Suprapubic skin (tissue), 4 donors: ENCODE measurements around the gene LDLR. TPM values are rescaled to one million over a fixed set of nuclear protein-coding genes. Genes with fewer than 3 reads are reported as not detected.

Source experiments
- DNase-seq, 2 donors: peaks; one replicate each; pipeline ENCODE4 v3.0.0-alpha.2; 2019; ENCODE audit warnings: low spot score in 2 of 2
- H3K27ac ChIP-seq: fragments of 200-600 bp; sonication (generic); one replicate; pipeline ENCODE4 v1.5.1; 2019
- H3K27me3 ChIP-seq: fragments of 200-600 bp; sonication (generic); one replicate; pipeline ENCODE4 v1.5.1; 2019
- H3K36me3 ChIP-seq: fragments of 200-600 bp; sonication (generic); one replicate; pipeline ENCODE4 v1.5.1; 2019
- H3K4me1 ChIP-seq: fragments of 200-600 bp; sonication (generic); one replicate; pipeline ENCODE4 v1.5.1; 2019
- H3K4me3 ChIP-seq: fragments of 200-600 bp; sonication (generic); one replicate; pipeline ENCODE4 v1.5.1; 2019; ENCODE audit warnings: mild to moderate bottlenecking
- H3K9me3 ChIP-seq: fragments of 200-600 bp; sonication (generic); one replicate; pipeline ENCODE4 v1.5.1; 2019
- CTCF ChIP-seq, 2 donors: fragments of 200-600 bp in 1 of 2; fragments of 450-650 bp in 1 of 2; sonication (generic) in 1 of 2; IDR thresholded peaks; one replicate each; pipeline ENCODE4 v1.5.1; 2016 to 2019; ENCODE audit warnings: antibody characterized with exemption in 2 of 2, mild to moderate bottlenecking in 1 of 2, moderate library complexity in 1 of 2
- EP300 ChIP-seq: sonication (generic); formaldehyde crosslinking; IDR thresholded peaks from one replicate; pipeline ENCODE4 v1.6.1; 2017; ENCODE audit warnings: antibody characterized with exemption
- POLR2A ChIP-seq, 2 donors: fragments of 450-650 bp; IDR thresholded peaks; one replicate each; pipeline ENCODE4 v1.6.1; 2017; ENCODE audit warnings: antibody characterized with exemption in 2 of 2, mild to moderate bottlenecking in 2 of 2, moderate library complexity in 2 of 2
- POLR2AphosphoS5 ChIP-seq, 3 donors: sonication (generic); formaldehyde crosslinking; IDR thresholded peaks; one replicate each; pipeline ENCODE4 v1.6.1; 2017; ENCODE audit warnings: antibody characterized with exemption in 3 of 3
- WGBS: methylation state at CpG from one replicate; pipeline ENCODE4 v1.1.5; 2018; 5-methylcytosine and 5-hydroxymethylcytosine counted together
- total RNA-seq, 4 donors: library from RNA; depleted of rRNA; stranded (reverse); fragments of >200 nt; gene quantifications; one replicate each; pipeline ENCODE4 v1.1.0, GENCODE V29; 2016

LDLR gene
- total RNA-seq, 4 donors from 2014 or later: 48.1 to 174 (median 119) TPM

GRCh38 chr19:11111117-11111770, 22.0 kb downstream of the LDLR start:
- peaks cover 95% of the 10 kb centered on the region for H3K36me3 ChIP-seq
- H3K27me3 ChIP-seq: no peaks in the 10 kb centered on the region
- TF ChIP-seq EP300 (no peak), POLR2AphosphoS5 (IDR thresholded peaks at IDR 0.05) (no peak), POLR2A (IDR thresholded peaks at IDR 0.05) (no peak), CTCF (IDR thresholded peaks at IDR 0.05) (no peak)

GRCh38 chr19:11111771-11112144, 22.5 kb downstream of the LDLR start:
- peaks cover 95% of the 10 kb centered on the region for H3K36me3 ChIP-seq

More at GRCh38 chr19:11111117-11111770, 22.0 kb downstream of the LDLR start:
- no peak overlapping the region for H3K4me3 ChIP-seq
- DNase-seq: no peak
- no peaks in the 10 kb centered on the region for H3K9me3 ChIP-seq
- H3K27ac ChIP-seq: no peak overlapping the region
- no peaks in the 10 kb centered on the region for H3K4me1 ChIP-seq
- WGBS: 82% methylated on average over 13 of the region's 15 CpGs

GRCh38 chr19:11113140-11113708, 24.0 kb downstream of the LDLR start:
- Histone ChIP-seq H3K27me3 (no peaks in the 10 kb centered on the region), H3K36me3 (peaks cover 97% of the 10 kb centered on the region), H3K4me3 (no peak overlapping the region), H3K9me3 (no peaks in the 10 kb centered on the region), H3K4me1 (no peaks in the 10 kb centered on the region), H3K27ac (no peak overlapping the region)
- DNase-seq: no peak
- TF ChIP-seq CTCF (IDR thresholded peaks at IDR 0.05) (no peak), EP300 (no peak), POLR2A (IDR thresholded peaks at IDR 0.05) (no peak), POLR2AphosphoS5 (IDR thresholded peaks at IDR 0.05) (no peak)
- WGBS: 96% methylated on average over 18 of the region's 27 CpGs

More at GRCh38 chr19:11111771-11112144, 22.5 kb downstream of the LDLR start:
- no peak overlapping the region for H3K4me3 ChIP-seq
- H3K9me3 ChIP-seq: no peaks in the 10 kb centered on the region
- DNase-seq: no peak
- no peaks in the 10 kb centered on the region for H3K27me3 ChIP-seq
- no peaks in the 10 kb centered on the region for H3K4me1 ChIP-seq
- H3K27ac ChIP-seq: no peak overlapping the region
- no peak for TF ChIP-seq CTCF (IDR thresholded peaks at IDR 0.05)
- TF ChIP-seq POLR2A (IDR thresholded peaks at IDR 0.05): no peak
- no peak for TF ChIP-seq POLR2AphosphoS5 (IDR thresholded peaks at IDR 0.05)
- TF ChIP-seq EP300: no peak
- WGBS: 82% methylated on average over 8 of the region's 8 CpGs

GRCh38 chr19:11115042-11115441, 25.8 kb downstream of the LDLR start:
- no peak for DNase-seq
- no peak for TF ChIP-seq POLR2AphosphoS5 (IDR thresholded peaks at IDR 0.05)
- no peaks in the 10 kb centered on the region for H3K9me3 ChIP-seq
- no peak overlapping the region for H3K4me3 ChIP-seq
- 89% methylated on average over 5 of the region's 5 CpGs for WGBS
- H3K4me1 ChIP-seq: no peaks in the 10 kb centered on the region
- no peaks in the 10 kb centered on the region for H3K27me3 ChIP-seq
- H3K36me3 ChIP-seq: peaks cover 92% of the 10 kb centered on the region
- no peak overlapping the region for H3K27ac ChIP-seq

- 70% methylated on average over 11 of the region's 11 CpGs for WGBS
- Histone ChIP-seq H3K4me3 (no peak overlapping the region), H3K9me3 (no peaks in the 10 kb centered on the region), H3K27me3 (no peaks in the 10 kb centered on the region), H3K27ac (no peak overlapping the region), H3K4me1 (no peaks in the 10 kb centered on the region), H3K36me3 (peaks cover 92% of the 10 kb centered on the region)
- TF ChIP-seq EP300 (no peak), POLR2AphosphoS5 (IDR thresholded peaks at IDR 0.05) (no peak), CTCF (IDR thresholded peaks at IDR 0.05) (no peak), POLR2A (IDR thresholded peaks at IDR 0.05) (no peak)
- no peak for DNase-seq
Observed at GRCh38 chr19:11115895-11116446, 26.7 kb downstream of the LDLR start.
